ENCODE measurements around the gene CCNK. TPM values are rescaled to one million over a fixed set of nuclear protein-coding genes. Genes with fewer than 3 reads are reported as not detected.

CCNK gene
- total RNA-seq, 1 experiment from 2014 or later = 9.1 TPM

GRCh38 chr14:99466758-99467157 lies 14.5 kb upstream of the CCNK start:
- DNase-seq (ENCODE audit: low spot score) = no peak

GRCh38 chr14:99467336-99468078 lies 13.7 kb upstream of the CCNK start:
- DNase-seq (ENCODE audit: low spot score) = no peak

- no peak for DNase-seq (ENCODE audit: low spot score)
Measured at GRCh38 chr14:99468081-99468480, 13.1 kb upstream of the CCNK start.

GRCh38 chr14:99468836-99469592 lies 12.2 kb upstream of the CCNK start:
- no peak for DNase-seq (ENCODE audit: low spot score)

- DNase-seq (ENCODE audit: low spot score) = no peak
Measured at GRCh38 chr14:99471731-99472130, 9.5 kb upstream of the CCNK start.

- DNase-seq (ENCODE audit: low spot score) = no peak
Measured at GRCh38 chr14:99472937-99473336, 8.3 kb upstream of the CCNK start.

GRCh38 chr14:99473458-99473857 lies 7.8 kb upstream of the CCNK start:
- no peak for DNase-seq (ENCODE audit: low spot score)

GRCh38 chr14:99475179-99475578 lies 6.0 kb upstream of the CCNK start:
- DNase-seq (ENCODE audit: low spot score) = no peak

GRCh38 chr14:99475660-99476059 lies 5.5 kb upstream of the CCNK start:
- no peak for DNase-seq (ENCODE audit: low spot score)

GRCh38 chr14:99476864-99477263 lies 4.3 kb upstream of the CCNK start:
- DNase-seq (ENCODE audit: low spot score) = no peak

- DNase-seq (ENCODE audit: low spot score) = no peak
Measured at GRCh38 chr14:99478128-99478527, 3.1 kb upstream of the CCNK start.

- DNase-seq (ENCODE audit: low spot score) = no peak
Measured at GRCh38 chr14:99479160-99479905, 1.9 kb upstream of the CCNK start.

- DNase-seq (ENCODE audit: low spot score) = peak; percentile 16
Measured at GRCh38 chr14:99479906-99480869, 1.0 kb upstream of the CCNK start, which contains the start of gene SETD3. Gene SETD3, minus strand, starts transcription at chr14:99480859. Its CDS starts 15,054 bp downstream, at chr14:99465805.

- DNase-seq (ENCODE audit: low spot score) = peak; percentile 11
Measured at GRCh38 chr14:99481745-99482099, 513 bp downstream of the CCNK start.

- DNase-seq (ENCODE audit: low spot score) = no peak
Measured at GRCh38 chr14:99484106-99484505, 2.9 kb downstream of the CCNK start.

- no peak for DNase-seq (ENCODE audit: low spot score)
Measured at GRCh38 chr14:99497341-99497740, 16.1 kb downstream of the CCNK start.

- DNase-seq (ENCODE audit: low spot score) = no peak
Measured at GRCh38 chr14:99497894-99498293, 16.7 kb downstream of the CCNK start.

GRCh38 chr14:99502989-99503421 lies 21.8 kb downstream of the CCNK start:
- DNase-seq (ENCODE audit: low spot score) = no peak

- DNase-seq (ENCODE audit: low spot score) = no peak
Measured at GRCh38 chr14:99503848-99504453, 22.7 kb downstream of the CCNK start.

GRCh38 chr14:99505089-99505488 lies 23.9 kb downstream of the CCNK start:
- DNase-seq (ENCODE audit: low spot score) = no peak

- DNase-seq (ENCODE audit: low spot score) = no peak
Measured at GRCh38 chr14:99506276-99506675, 25.1 kb downstream of the CCNK start.
